K562 (cell line): ENCODE data around the gene CSNK1G2. TPM values are rescaled to one million over a fixed set of nuclear protein-coding genes. Genes with fewer than 3 reads are reported as not detected.

ENCODE experiments used
- DPF2 ChIP-seq: fragments of 450-650 bp; IDR thresholded peaks from 2 replicates; pipeline ENCODE4 v1.6.1; 2016
- ELF4 ChIP-seq: fragments of 450-650 bp; formaldehyde crosslinking; IDR thresholded peaks from 2 replicates; pipeline ENCODE4 v1.4.0; 2022; ENCODE audit warnings: missing genetic modification characterization
- MCM3 ChIP-seq: fragments of 450-650 bp; IDR thresholded peaks from 2 replicates; pipeline ENCODE4 v1.6.1; 2016
- NCOA2 ChIP-seq, 2 experiments: fragments of 450-650 bp; IDR thresholded peaks; 2 replicates each; pipeline ENCODE4 v1.6.1; 2018; ENCODE audit warnings: mild to moderate bottlenecking in 2 of 2, moderate library complexity in 1 of 2; ENCODE audit not compliant: partially characterized antibody in 2 of 2
- NR2C2 ChIP-seq, 2 experiments: fragments of 200-800 bp in 1 of 2; sonication (Bioruptor generic) in 1 of 2; sonication (generic) in 1 of 2; formaldehyde crosslinking in 1 of 2; IDR thresholded peaks; 2 replicates each; pipeline versions ENCODE4 v1.6.1 to v1.8.0; 2016 to 2022; ENCODE audit warnings: mild to moderate bottlenecking in 1 of 2, missing compliant biosample characterization in 1 of 2, missing genetic modification characterization in 1 of 2, missing genetic modification reagents in 1 of 2
- PHB ChIP-seq: fragments of 250-450 bp; sonication (Bioruptor Pico); IDR thresholded peaks from 2 replicates; pipeline ENCODE4 v1.5.0; 2021
- PRMT5 ChIP-seq: sonication (generic); formaldehyde crosslinking; IDR thresholded peaks from 2 replicates; pipeline ENCODE4 v1.5.0; 2020; ENCODE audit warnings: missing genetic modification reagents
- RBM22 ChIP-seq: fragments of 200-400 bp; formaldehyde crosslinking; IDR thresholded peaks from 2 replicates; pipeline ENCODE4 v1.6.1; 2018; ENCODE audit warnings: low read length, low read depth; ENCODE audit not compliant: poor library complexity, severe bottlenecking
- TAL1 ChIP-seq: fragments of 450-650 bp; IDR thresholded peaks from 2 replicates; pipeline ENCODE4 v1.6.1; 2016; ENCODE audit warnings: mild to moderate bottlenecking
- TEAD4 ChIP-seq, 2 experiments: sonication (generic) in 1 of 2; formaldehyde crosslinking in 1 of 2; IDR thresholded peaks; 2 replicates each; pipeline versions ENCODE4 v1.6.1 to v1.8.0; 2012 to 2022; ENCODE audit warnings: borderline replicate concordance in 1 of 2, inconsistent platforms in 1 of 2, low read length in 1 of 2, mild to moderate bottlenecking in 1 of 2, missing genetic modification reagents in 1 of 2
- TFAM ChIP-seq: fragments of 250-450 bp; sonication (Bioruptor Pico); conservative IDR thresholded peaks from 2 replicates; pipeline ENCODE4 v1.5.0; 2021; ENCODE audit warnings: mild to moderate bottlenecking, moderate library complexity
- TOE1 ChIP-seq, 2 experiments: fragments of 450-650 bp in 1 of 2; sonication (generic) in 1 of 2; formaldehyde crosslinking in 1 of 2; IDR thresholded peaks; 2 replicates each; pipeline versions ENCODE4 v1.7.1 to v1.8.0; 2016 to 2022; ENCODE audit warnings: borderline replicate concordance in 2 of 2, mild to moderate bottlenecking in 2 of 2, antibody characterized with exemption in 1 of 2, inconsistent platforms in 1 of 2, low read depth in 1 of 2, missing genetic modification reagents in 1 of 2, moderate library complexity in 1 of 2
- ZBTB7A ChIP-seq: IDR thresholded peaks from 2 replicates; pipeline ENCODE4 v1.6.1; 2011; ENCODE audit warnings: low read depth, mild to moderate bottlenecking, low read length, moderate library complexity, borderline replicate concordance; ENCODE audit not compliant: control insufficient read depth
- ZNF707 ChIP-seq: fragments of 250-450 bp; sonication (Bioruptor Pico); conservative IDR thresholded peaks from 2 replicates; pipeline ENCODE4 v1.8.0; 2022; ENCODE audit warnings: inconsistent platforms, mild to moderate bottlenecking, moderate library complexity
- ZNF764 ChIP-seq: fragments of 250-450 bp; sonication (Bioruptor Pico); IDR thresholded peaks from 2 replicates; pipeline ENCODE4 v1.4.0; 2020; ENCODE audit warnings: low read depth, mild to moderate bottlenecking, moderate library complexity
- polyA plus RNA-seq, 8 experiments: library from polyadenylated mRNA; depleted of rRNA in 4 of 8; stranded (reverse) in 5 of 8; unstranded in 3 of 8; fragments of >200 nt; fragmentation: Nextera tagmentation in 2 of 8; fragmentation: Illumina TruSeq in 1 of 8; extraction: Ambion mirVana in 2 of 8; extraction: Trizol in 1 of 8; gene quantifications; 2 replicates each; pipeline versions ENCODE4 v1.2.1 to v1.2.3, GENCODE V29; 2011 to 2014; ENCODE audit warnings: inconsistent platforms in 1 of 8, missing spikeins in 1 of 8
- total RNA-seq, 7 experiments: library from RNA; depleted of rRNA in 6 of 7; stranded (reverse); fragments of >200 nt in 6 of 7; fragmentation: Illumina TruSeq in 2 of 7; extraction: Trizol in 2 of 7; gene quantifications; 2 replicates each; pipeline versions ENCODE4 v1.2.1 to v1.2.3, GENCODE V29; 2011 to 2021; ENCODE audit warnings: low replicate concordance in 1 of 7
- TF ChIP-seq, protein P1 (sequence below): fragments of 250-450 bp; sonication (Bioruptor Pico); IDR thresholded peaks from 2 replicates; pipeline ENCODE4 v1.5.0; 2021
- TF ChIP-seq, protein P2 (sequence below): fragments of 250-450 bp; sonication (Bioruptor Pico); IDR thresholded peaks from 2 replicates; pipeline ENCODE4 v1.4.0; 2020; ENCODE audit warnings: mild to moderate bottlenecking, moderate library complexity

CSNK1G2 gene
- total and polyA plus RNA-seq, 9 of the 15 experiments (the other 6 are each of a cell fraction or from before 2014, with no cell fraction given), result 0.48 to 119 (median 49.5) TPM

GRCh38 chr19:1905863-1906375 is 35.1 kb upstream of the CSNK1G2 start (continued):
- TF ChIP-seq RBM22 (no peak), DPF2 (peak; percentile 52), PHB (CRISPR knock-in tag) (no peak), ZNF707 (CRISPR knock-in tag) (0 out of 2 replicates have a peak, but pooled peaks have one; percentile 62), TFAM (CRISPR knock-in tag) (no peak), TOE1 (IDR thresholded peaks at IDR 0.05; ENCODE audit: borderline replicate concordance) (no peak), TOE1 (CRISPR knock-in tag; IDR thresholded peaks at IDR 0.05; ENCODE audit: borderline replicate concordance, low read depth) (no peak), NR2C2 (CRISPR knock-in tag; IDR thresholded peaks at IDR 0.05) (no peak), NR2C2 (tag; IDR thresholded peaks at IDR 0.05) (no peak; the same call in none of the 2 replicates), ELF4 (CRISPR knock-in tag) (peak; percentile 69; the same call in 1 of the 2 replicates), PRMT5 (CRISPR knock-in tag) (no peak), MCM3 (no peak), TEAD4 (IDR thresholded peaks at IDR 0.05; ENCODE audit: low read length) (no peak), TEAD4 (CRISPR knock-in tag; IDR thresholded peaks at IDR 0.05; ENCODE audit: borderline replicate concordance) (no peak), TAL1 (no peak), ZNF764 (CRISPR knock-in tag) (no peak), NCOA2 (IDR thresholded peaks at IDR 0.05; ENCODE audit: partially characterized antibody in 2 of 2) (no peak), ZBTB7A (no peak)
- TF ChIP-seq, protein P1, sequence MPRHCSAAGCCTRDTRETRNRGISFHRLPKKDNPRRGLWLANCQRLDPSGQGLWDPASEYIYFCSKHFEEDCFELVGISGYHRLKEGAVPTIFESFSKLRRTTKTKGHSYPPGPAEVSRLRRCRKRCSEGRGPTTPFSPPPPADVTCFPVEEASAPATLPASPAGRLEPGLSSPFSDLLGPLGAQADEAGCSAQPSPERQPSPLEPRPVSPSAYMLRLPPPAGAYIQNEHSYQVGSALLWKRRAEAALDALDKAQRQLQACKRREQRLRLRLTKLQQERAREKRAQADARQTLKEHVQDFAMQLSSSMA (CRISPR knock-in tag), result no peak
- TF ChIP-seq, protein P2, sequence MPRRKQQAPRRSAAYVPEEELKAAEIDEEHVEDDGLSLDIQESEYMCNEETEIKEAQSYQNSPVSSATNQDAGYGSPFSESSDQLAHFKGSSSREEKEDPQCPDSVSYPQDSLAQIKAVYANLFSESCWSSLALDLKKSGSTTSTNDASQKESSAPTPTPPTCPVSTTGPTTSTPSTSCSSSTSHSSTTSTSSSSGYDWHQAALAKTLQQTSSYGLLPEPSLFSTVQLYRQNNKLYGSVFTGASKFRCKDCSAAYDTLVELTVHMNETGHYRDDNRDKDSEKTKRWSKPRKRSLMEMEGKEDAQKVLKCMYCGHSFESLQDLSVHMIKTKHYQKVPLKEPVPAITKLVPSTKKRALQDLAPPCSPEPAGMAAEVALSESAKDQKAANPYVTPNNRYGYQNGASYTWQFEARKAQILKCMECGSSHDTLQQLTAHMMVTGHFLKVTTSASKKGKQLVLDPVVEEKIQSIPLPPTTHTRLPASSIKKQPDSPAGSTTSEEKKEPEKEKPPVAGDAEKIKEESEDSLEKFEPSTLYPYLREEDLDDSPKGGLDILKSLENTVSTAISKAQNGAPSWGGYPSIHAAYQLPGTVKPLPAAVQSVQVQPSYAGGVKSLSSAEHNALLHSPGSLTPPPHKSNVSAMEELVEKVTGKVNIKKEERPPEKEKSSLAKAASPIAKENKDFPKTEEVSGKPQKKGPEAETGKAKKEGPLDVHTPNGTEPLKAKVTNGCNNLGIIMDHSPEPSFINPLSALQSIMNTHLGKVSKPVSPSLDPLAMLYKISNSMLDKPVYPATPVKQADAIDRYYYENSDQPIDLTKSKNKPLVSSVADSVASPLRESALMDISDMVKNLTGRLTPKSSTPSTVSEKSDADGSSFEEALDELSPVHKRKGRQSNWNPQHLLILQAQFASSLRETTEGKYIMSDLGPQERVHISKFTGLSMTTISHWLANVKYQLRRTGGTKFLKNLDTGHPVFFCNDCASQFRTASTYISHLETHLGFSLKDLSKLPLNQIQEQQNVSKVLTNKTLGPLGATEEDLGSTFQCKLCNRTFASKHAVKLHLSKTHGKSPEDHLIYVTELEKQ (CRISPR knock-in tag), result no peak
